HuH-7 (cell line): ENCODE measurements around the gene ATP7B.
"Not testable (repeated sequence)": the region's sequence is repeated elsewhere in the genome, so short reads cannot be mapped to it uniquely, and the experiment has no call there.

Experiments
- DNase-seq: peaks from one replicate; pipeline ENCODE4 v3.0.0; 2011; ENCODE audit warnings: low spot score

The ATP7B gene

GRCh38 chr13:51922771-51923480 lies 88.3 kb downstream of the ATP7B start:
- DNase-seq = no peak

GRCh38 chr13:51921790-51922740 lies 89.2 kb downstream of the ATP7B start:
- DNase-seq = no peak

GRCh38 chr13:51920786-51921185 lies 90.5 kb downstream of the ATP7B start:
- DNase-seq = no peak

GRCh38 chr13:51920267-51920666 lies 91.0 kb downstream of the ATP7B start:
- DNase-seq = no peak

GRCh38 chr13:51919531-51919930 lies 91.7 kb downstream of the ATP7B start:
- no peak for DNase-seq

GRCh38 chr13:51916962-51917361 lies 94.3 kb downstream of the ATP7B start:
- no peak for DNase-seq

GRCh38 chr13:51916051-51916818 lies 95.0 kb downstream of the ATP7B start:
- no peak for DNase-seq

- no peak for DNase-seq
Measured at GRCh38 chr13:51914137-51914493, 97.1 kb downstream of the ATP7B start.

- no peak for DNase-seq
Measured at GRCh38 chr13:51913421-51914136, 97.7 kb downstream of the ATP7B start.

- no peak for DNase-seq
Measured at GRCh38 chr13:51912511-51913225, 98.6 kb downstream of the ATP7B start.

GRCh38 chr13:51912091-51912490 lies 99.2 kb downstream of the ATP7B start:
- no peak for DNase-seq

- DNase-seq = no peak
Measured at GRCh38 chr13:51910508-51910907, 100.7 kb downstream of the ATP7B start.

GRCh38 chr13:51909265-51909664 lies 102.0 kb downstream of the ATP7B start:
- DNase-seq = not testable (repeated sequence)

GRCh38 chr13:51907040-51907732 lies 104.1 kb downstream of the ATP7B start:
- no peak for DNase-seq

GRCh38 chr13:51906581-51906980 lies 104.7 kb downstream of the ATP7B start:
- DNase-seq = no peak

- no peak for DNase-seq
Measured at GRCh38 chr13:51905787-51906186, 105.5 kb downstream of the ATP7B start.

GRCh38 chr13:51902776-51903175 lies 108.5 kb downstream of the ATP7B start:
- no peak for DNase-seq

- DNase-seq = no peak
Measured at GRCh38 chr13:51900471-51900870, 110.8 kb downstream of the ATP7B start.

- DNase-seq = peak; percentile 63
Measured at GRCh38 chr13:51895906-51896888, 115.1 kb downstream of the ATP7B start.
